Tibial nerve (tissue), 4 donors: ENCODE measurements around the gene PNMA6A. TPM values are rescaled to one million over a fixed set of nuclear protein-coding genes. Genes with fewer than 3 reads are reported as not detected.
"Not testable (repeated sequence)": the region's sequence is repeated elsewhere in the genome, so short reads cannot be mapped to it uniquely, and the experiment has no call there.

Experiments
- DNase-seq, 2 donors: peaks; one replicate each; pipeline ENCODE4 v3.0.0-alpha.2; 2019; ENCODE audit warnings: low spot score in 2 of 2
- H3K27ac ChIP-seq, 4 donors: fragments of 200-600 bp; sonication (generic) in 3 of 4; one replicate each; pipeline ENCODE4 v1.5.1; 2017 to 2019; ENCODE audit warnings: mild to moderate bottlenecking in 1 of 4
- H3K27me3 ChIP-seq, 2 donors: fragments of 200-600 bp; sonication (generic) in 1 of 2; one replicate each; pipeline versions ENCODE4 v1.5.1 to v1.6.0; 2017 to 2019
- H3K36me3 ChIP-seq, 3 donors: fragments of 200-600 bp; sonication (generic); one replicate each; pipeline ENCODE4 v1.5.1; 2018 to 2019
- H3K4me1 ChIP-seq, 4 donors: fragments of 200-600 bp; sonication (generic) in 3 of 4; one replicate each; pipeline ENCODE4 v1.5.1; 2017 to 2019
- H3K4me3 ChIP-seq, 4 donors: fragments of 200-600 bp; sonication (generic) in 3 of 4; one replicate each; pipeline ENCODE4 v1.5.1; 2017 to 2019; ENCODE audit warnings: mild to moderate bottlenecking in 1 of 4, moderate library complexity in 1 of 4
- H3K9me3 ChIP-seq, 4 donors: fragments of 200-600 bp; sonication (generic) in 3 of 4; one replicate each; pipeline ENCODE4 v1.5.1; 2017 to 2019
- CTCF ChIP-seq, 5 experiments: fragments of 200-600 bp in 3 of 5; fragments of 450-650 bp in 2 of 5; sonication (generic) in 3 of 5; IDR thresholded peaks; one replicate each; pipeline ENCODE4 v1.5.1; 2016 to 2019; ENCODE audit warnings: antibody characterized with exemption in 5 of 5, mild to moderate bottlenecking in 3 of 5, moderate library complexity in 2 of 5
- EP300 ChIP-seq, 2 donors: sonication (generic); formaldehyde crosslinking; IDR thresholded peaks; one replicate each; pipeline ENCODE4 v1.6.1; 2017; ENCODE audit warnings: antibody characterized with exemption in 2 of 2, mild to moderate bottlenecking in 1 of 2
- POLR2A ChIP-seq, 2 donors: fragments of 450-650 bp; IDR thresholded peaks; one replicate each; pipeline ENCODE4 v1.6.1; 2017; ENCODE audit warnings: antibody characterized with exemption in 2 of 2, mild to moderate bottlenecking in 2 of 2, moderate library complexity in 2 of 2
- WGBS, 2 donors: methylation state at CpG; one replicate each; pipeline ENCODE4 v1.1.5; 2018; 5-methylcytosine and 5-hydroxymethylcytosine counted together
- total RNA-seq, 4 donors: library from RNA; depleted of rRNA; stranded (reverse); fragments of >200 nt; gene quantifications; one replicate each; pipeline ENCODE4 v1.1.0, GENCODE V29; 2016

Gene PNMA6A
- total RNA-seq, 4 donors from 2014 or later: 1.8 to 3.6 (median 2.2) TPM

DNA sequence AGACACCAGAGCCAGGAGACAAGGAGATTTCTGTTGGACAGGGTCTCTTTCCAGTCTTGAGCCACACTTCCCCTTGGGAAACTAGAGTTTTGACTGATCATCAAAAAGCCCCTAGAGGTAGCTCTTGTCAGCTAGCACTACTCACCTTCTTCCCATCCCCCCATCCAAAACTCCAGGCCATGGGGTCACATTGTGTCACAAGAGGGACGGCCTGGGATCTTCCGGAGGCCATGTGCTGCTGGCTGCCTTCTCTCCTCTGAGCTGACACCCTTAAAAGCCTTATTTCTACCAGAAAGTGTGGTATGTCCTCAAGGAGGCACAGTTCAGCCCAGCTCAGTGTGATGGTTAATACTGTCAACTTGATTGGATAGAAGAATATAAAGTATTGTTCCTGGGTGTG, 8.2 kb upstream of the PNMA6A start:
- Histone ChIP-seq H3K27ac (no peak overlapping the region), H3K4me1 (no peaks in the 10 kb centered on the region), H3K4me3 (no peak overlapping the region), H3K9me3 (no peaks in the 10 kb centered on the region), H3K36me3 (no peaks in the 10 kb centered on the region), H3K27me3 (no peaks in the 10 kb centered on the region)
- TF ChIP-seq CTCF (IDR thresholded peaks at IDR 0.05): no peak
- TF ChIP-seq POLR2A (IDR thresholded peaks at IDR 0.05): no peak
- TF ChIP-seq EP300 (IDR thresholded peaks at IDR 0.05): no peak
- no peak for DNase-seq
- WGBS, 2 donors: 68 to 88% methylated on average over 2 of the region's 2 CpGs

- H3K36me3 ChIP-seq: no peaks in the 10 kb centered on the region
- H3K4me3 ChIP-seq: no peak overlapping the region
- 69 to 70% methylated on average over 2 to 6 of the region's 6 CpGs for WGBS, 2 donors
- no peak overlapping the region for H3K27ac ChIP-seq
- no peak for TF ChIP-seq CTCF (IDR thresholded peaks at IDR 0.05)
- TF ChIP-seq EP300 (IDR thresholded peaks at IDR 0.05): no peak
- TF ChIP-seq POLR2A (IDR thresholded peaks at IDR 0.05): no peak
- H3K9me3 ChIP-seq: no peaks in the 10 kb centered on the region
- no peaks in the 10 kb centered on the region for H3K4me1 ChIP-seq
- DNase-seq: no peak
- H3K27me3 ChIP-seq: no peaks in the 10 kb centered on the region
Measured at GRCh38 chrX:153065389-153065788, 6.9 kb upstream of the PNMA6A start.

DNA sequence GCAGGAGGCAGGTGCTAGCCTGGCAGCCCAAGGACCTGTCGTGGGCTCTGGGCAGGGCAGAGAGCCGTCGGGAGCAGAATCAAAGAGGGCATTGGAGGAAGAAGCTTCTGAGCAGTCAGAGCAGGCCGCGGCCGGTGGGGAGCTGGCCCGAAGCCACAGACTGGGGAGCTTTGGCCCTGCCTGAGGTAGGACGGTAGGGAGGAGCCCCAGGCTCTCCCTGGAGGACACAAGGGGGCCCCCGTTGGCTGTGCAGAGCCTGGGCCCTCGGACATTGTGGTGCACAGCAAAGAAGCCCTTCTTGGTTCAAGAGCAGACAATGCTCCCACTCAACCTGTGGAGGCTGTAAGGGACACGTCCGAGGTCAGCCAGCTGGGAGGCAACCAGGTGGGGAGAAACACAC, 5.9 kb upstream of the PNMA6A start:
- H3K36me3 ChIP-seq, DNase-seq, H3K27me3 ChIP-seq, H3K27ac ChIP-seq, H3K4me3 ChIP-seq, H3K4me1 ChIP-seq, H3K9me3 ChIP-seq: not testable (repeated sequence)
- WGBS, 2 donors: no CpG with 5 or more reads among the region's 12 CpGs

DNA sequence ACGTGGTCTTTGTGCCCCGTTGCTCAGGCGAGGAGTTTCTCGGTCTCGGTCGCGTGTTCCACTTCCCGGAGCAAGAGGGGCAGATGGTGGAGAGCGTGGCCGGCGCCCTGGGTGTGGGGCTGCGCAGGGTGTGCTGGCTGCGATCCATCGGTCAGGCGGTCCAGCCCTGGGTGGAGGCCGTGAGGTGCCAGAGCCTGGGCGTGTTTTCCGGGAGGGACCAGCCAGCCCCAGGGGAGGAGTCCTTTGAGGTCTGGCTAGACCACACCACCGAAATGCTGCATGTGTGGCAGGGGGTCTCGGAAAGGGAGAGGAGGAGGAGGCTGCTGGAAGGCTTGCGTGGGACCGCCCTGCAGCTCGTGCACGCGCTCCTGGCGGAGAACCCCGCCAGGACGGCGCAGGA, 1.1 kb downstream of the PNMA6A start:
- H3K36me3 ChIP-seq, H3K4me1 ChIP-seq, H3K27me3 ChIP-seq, H3K4me3 ChIP-seq, DNase-seq, H3K9me3 ChIP-seq, H3K27ac ChIP-seq: not testable (repeated sequence)
- WGBS, 2 donors: no CpG with 5 or more reads among the region's 29 CpGs

DNA sequence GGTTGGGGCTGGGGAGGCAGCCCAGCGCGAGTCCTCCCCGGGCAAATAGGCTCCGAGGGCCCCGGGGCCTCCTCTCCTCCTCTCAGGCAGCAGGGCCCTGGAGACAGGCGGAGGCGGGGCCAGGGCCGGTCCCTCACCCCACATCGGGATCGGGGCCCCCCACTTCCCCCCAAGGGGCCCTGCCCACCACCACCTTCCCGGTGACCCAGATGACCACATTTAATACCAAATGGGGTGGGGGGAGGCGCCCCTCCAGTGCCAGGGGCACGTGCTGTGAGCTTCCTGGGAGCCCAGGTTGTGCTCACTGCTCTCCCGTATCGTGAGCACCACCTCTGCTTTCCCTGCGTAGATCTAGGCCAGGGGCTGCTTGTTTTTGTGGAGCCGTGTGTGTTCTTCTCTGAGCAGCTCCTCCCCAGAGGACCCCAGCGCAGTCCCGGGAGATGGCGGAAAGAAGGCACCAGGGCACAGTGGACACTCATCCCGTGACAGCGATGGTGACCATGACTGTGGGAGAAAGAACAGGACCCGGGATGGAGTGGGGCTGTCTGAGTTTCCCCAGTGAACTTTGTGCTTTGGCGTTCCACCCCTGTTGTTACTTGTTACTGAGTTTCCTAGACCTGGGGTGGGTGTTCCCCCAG, 2.1 kb downstream of the PNMA6A start:
- Histone ChIP-seq H3K4me3 (no peak overlapping the region), H3K27ac (no peak overlapping the region), H3K36me3 (no peaks in the 10 kb centered on the region), H3K27me3 (no peaks in the 10 kb centered on the region), H3K9me3 (no peaks in the 10 kb centered on the region), H3K4me1 (no peaks in the 10 kb centered on the region)
- WGBS, 2 donors: 90 to 92% methylated on average over 10 to 11 of the region's 24 CpGs
- TF ChIP-seq EP300 (IDR thresholded peaks at IDR 0.05) (no peak), CTCF (IDR thresholded peaks at IDR 0.05) (no peak), POLR2A (IDR thresholded peaks at IDR 0.05) (no peak)
- DNase-seq: no peak

DNA sequence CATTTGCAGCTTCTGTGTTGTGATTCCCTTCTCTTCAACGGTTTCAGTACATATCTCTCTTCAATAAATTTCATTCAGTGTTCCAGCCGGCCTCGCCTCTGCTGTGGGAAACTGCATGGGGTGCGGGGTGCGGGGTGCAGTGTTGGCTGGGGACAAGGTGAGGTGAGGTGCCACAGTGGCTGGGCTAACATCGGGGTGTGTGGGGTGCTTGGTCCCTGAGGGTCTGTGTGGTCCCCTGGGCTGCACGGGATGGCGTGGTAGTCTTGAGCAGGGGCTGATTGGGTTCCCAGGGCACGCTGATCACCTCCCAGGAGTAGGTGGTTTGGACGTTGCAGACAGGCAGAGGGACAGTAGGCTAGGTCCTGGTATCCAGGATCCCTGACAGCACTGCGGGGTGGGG, 2.7 kb downstream of the PNMA6A start:
- 87% methylated on average over 11 of the region's 11 CpGs; no CpG with 5 or more reads in 1 of the 2 donors for WGBS, 2 donors
- no peak for TF ChIP-seq CTCF (IDR thresholded peaks at IDR 0.05)
- TF ChIP-seq POLR2A (IDR thresholded peaks at IDR 0.05): no peak
- no peak for TF ChIP-seq EP300 (IDR thresholded peaks at IDR 0.05)
- no peak overlapping the region for H3K27ac ChIP-seq
- DNase-seq: no peak
- H3K4me1 ChIP-seq: no peaks in the 10 kb centered on the region
- H3K36me3 ChIP-seq: no peaks in the 10 kb centered on the region
- no peaks in the 10 kb centered on the region for H3K9me3 ChIP-seq
- no peak overlapping the region for H3K4me3 ChIP-seq
- H3K27me3 ChIP-seq: no peaks in the 10 kb centered on the region
